ENCODE data around the gene IL12A.

Gene IL12A

GRCh38 chr3:160027541-160028195 lies 39.0 kb downstream of the IL12A start:
- DNase-seq (ENCODE audit: low spot score): no peak

DNA sequence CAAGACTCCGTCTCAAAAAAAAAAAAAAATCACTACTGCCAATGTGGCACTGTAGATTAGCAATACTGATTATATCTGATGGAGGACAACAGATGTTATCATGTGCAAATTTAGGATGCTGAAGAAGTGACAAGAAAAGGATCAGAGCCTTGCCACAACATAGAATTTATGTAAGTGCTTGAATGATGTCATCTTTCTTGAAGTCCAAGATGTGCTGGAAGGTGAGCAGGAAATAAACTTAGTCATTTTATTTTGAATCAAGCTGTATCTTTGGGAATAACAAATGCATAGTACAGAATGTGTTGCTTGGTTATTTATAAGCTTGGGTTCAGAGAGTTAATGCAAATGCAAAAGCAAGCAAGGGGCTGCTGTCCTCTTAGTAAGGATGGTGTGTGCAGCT lies 47.1 kb downstream of the IL12A start:
- no peak for DNase-seq (ENCODE audit: low spot score)

DNA sequence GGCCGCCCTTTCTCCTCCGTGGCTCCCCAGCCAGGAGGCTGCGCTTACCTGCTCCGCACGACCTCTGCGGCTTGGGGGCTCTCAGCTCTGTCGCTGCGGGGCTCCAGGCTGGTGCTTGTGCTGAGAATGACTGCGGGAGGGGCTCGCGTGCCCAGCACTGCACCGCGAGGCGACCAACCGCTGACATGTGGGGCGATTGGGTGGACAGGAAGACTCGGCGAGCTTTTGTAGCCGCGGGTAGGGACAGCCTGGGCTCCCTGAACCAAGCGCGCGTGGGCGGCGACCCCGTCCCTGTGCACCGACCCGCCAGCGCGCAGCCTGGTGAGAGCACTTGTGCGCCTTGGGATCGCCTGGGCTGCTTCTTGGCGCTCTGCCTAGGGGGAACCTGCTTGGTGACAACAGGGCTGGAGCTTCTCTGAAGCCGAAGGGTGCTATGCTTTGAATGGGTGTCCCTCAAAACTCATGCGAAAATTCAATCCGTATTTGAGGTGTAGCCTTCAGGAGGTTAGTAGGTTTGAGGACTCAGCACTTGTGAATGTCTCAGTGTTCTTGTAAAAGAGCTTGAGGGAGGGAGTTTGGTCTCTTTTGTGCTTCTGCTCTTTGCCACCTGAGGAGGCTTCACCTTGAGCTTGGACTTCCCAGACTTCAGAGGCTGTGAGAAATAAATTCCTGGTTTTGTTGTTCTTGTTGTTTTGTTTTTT lies 50.4 kb downstream of the IL12A start:
- DNase-seq (ENCODE audit: low spot score): peak; percentile 48

GRCh38 chr3:160040181-160040580 lies 51.5 kb downstream of the IL12A start:
- no peak for DNase-seq (ENCODE audit: low spot score)

DNA sequence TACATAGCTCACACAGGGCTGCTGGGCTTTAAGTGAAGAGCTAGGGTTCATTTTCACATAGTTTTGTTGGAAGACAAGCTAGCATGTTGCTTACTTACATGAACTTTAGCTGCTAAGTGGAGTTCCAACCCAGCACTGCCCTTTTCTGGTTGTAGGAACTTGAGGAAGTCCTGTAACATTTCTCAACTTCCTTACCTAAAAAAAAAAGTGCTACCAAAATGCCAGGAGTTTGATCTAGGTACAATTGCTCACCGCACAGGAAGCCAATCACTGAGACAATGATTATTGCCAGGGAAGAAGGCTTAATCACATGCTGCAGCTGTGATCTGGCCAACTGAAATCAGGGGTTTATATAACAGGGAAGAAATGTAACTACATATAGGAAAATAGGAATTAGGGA lies 52.8 kb downstream of the IL12A start:
- DNase-seq (ENCODE audit: low spot score): no peak

DNA sequence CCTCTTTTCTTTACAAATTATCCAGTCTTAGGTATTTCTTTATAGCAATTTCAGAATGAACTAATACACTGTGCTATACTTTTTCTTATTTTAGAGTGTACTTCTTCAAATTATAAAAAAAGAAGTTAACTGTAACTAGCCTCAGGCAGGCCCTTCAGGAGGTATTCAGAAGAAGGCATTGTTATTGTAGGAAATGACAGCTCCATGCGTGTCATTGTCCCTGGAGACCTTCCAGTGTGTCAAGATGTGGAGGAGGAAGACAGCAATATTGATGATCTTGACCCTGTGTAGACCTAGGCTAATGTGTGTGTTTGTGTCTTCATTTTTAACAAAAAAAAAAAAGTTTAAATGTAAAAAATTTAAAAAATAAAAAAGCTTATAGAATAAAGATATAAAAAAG lies 55.5 kb downstream of the IL12A start:
- no peak for DNase-seq (ENCODE audit: low spot score)
